ELF-1 (cell line): ENCODE results near the gene ADAM19.

Source experiments
- DNase-seq: peaks from one replicate; pipeline ENCODE4 v3.0.0-alpha.2; 2016; ENCODE audit warnings: low read depth, low spot score

Gene ADAM19

GRCh38 chr5:157597277-157597676, 21.7 kb upstream of the ADAM19 start:
- no peak for DNase-seq

GRCh38 chr5:157596487-157596886, 20.9 kb upstream of the ADAM19 start:
- DNase-seq = no peak

- DNase-seq = no peak
Observed at GRCh38 chr5:157594675-157595459, 19.3 kb upstream of the ADAM19 start.

GRCh38 chr5:157594257-157594656, 18.7 kb upstream of the ADAM19 start:
- DNase-seq = no peak

- no peak for DNase-seq
Observed at GRCh38 chr5:157593052-157593757, 17.6 kb upstream of the ADAM19 start.

- no peak for DNase-seq
Observed at GRCh38 chr5:157592594-157592993, 17.0 kb upstream of the ADAM19 start.

GRCh38 chr5:157590478-157590877, 14.9 kb upstream of the ADAM19 start:
- no peak for DNase-seq

- no peak for DNase-seq
Observed at GRCh38 chr5:157584628-157585027, 9.1 kb upstream of the ADAM19 start.

- no peak for DNase-seq
Observed at GRCh38 chr5:157582731-157583620, 7.4 kb upstream of the ADAM19 start.

GRCh38 chr5:157581901-157582300, 6.3 kb upstream of the ADAM19 start:
- no peak for DNase-seq

GRCh38 chr5:157578079-157578780, 2.7 kb upstream of the ADAM19 start:
- DNase-seq = no peak

GRCh38 chr5:157576678-157577077, 1.1 kb upstream of the ADAM19 start:
- DNase-seq = no peak

GRCh38 chr5:157574456-157575380, 857 bp downstream of the ADAM19 start:
- peak; percentile 60 for DNase-seq

GRCh38 chr5:157571357-157571827, 4.2 kb downstream of the ADAM19 start:
- DNase-seq = peak; percentile 84

GRCh38 chr5:157570531-157571200, 4.9 kb downstream of the ADAM19 start:
- no peak for DNase-seq

- DNase-seq = no peak
Observed at GRCh38 chr5:157568720-157569119, 6.9 kb downstream of the ADAM19 start.

- no peak for DNase-seq
Observed at GRCh38 chr5:157568222-157568621, 7.4 kb downstream of the ADAM19 start.

GRCh38 chr5:157566902-157567489, 8.6 kb downstream of the ADAM19 start:
- DNase-seq = no peak
